ENCODE measurements around the gene C4orf54. TPM values are rescaled to one million over a fixed set of nuclear protein-coding genes. Genes with fewer than 3 reads are reported as not detected.

The C4orf54 gene
- total RNA-seq (under 1 TPM; 0.06 to 0.20 TPM), polyA plus RNA-seq (ENCODE audit: insufficient read length in 2 of 2) (under 1 TPM in 1 of 2 donors, not detected in 1; 0.05 TPM)
- long read RNA-seq, donor 1 = 0 reads
- long read RNA-seq, donor 2 = 0 reads
- long read RNA-seq, donor 3 = 0 reads
- long read RNA-seq, donor 4 = 0 reads

DNA sequence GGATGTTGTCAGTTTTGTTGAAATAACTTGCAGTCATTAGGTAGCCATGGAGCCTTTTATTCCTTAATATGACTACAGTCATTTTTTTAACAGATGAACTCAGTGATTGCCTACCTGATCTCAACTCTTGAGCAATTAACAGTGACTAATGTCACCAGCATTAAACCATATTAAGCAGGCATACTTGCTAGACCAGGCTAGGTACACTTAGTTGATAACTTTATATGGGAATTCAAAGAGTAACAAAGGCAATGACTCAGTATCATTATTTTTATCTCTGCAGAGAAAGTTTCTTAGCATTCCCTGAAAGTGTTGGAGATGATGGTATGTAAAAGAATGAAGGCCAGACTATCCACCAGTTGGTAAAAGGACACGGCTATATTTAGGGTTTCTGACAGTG is at the start of gene C4orf54:
TSS of gene C4orf54 (minus strand) at position 31 of the 400 bp plus-strand sequence. CDS start 3,180 bp downstream, outside the sequence.
- WGBS (ENCODE audit: insufficient coverage) = no CpG with 5 or more reads among the region's 1 CpG
- Histone ChIP-seq H3K4me3 (ENCODE audit: low read depth, low read length) (no peak within 1 kb of the TSS), H3K27me3 (ENCODE audit: control insufficient read depth, insufficient read depth, low read length) (no peaks in the 10 kb centered on the region), H3K36me3 (ENCODE audit: control insufficient read depth, insufficient read depth, low read length) (no peaks in the 10 kb centered on the region), H3K9me3 (ENCODE audit: control insufficient read depth, insufficient read depth, low read length) (no peaks in the 10 kb centered on the region), H3K4me1 (ENCODE audit: control insufficient read depth, insufficient read depth, low read length) (no peaks in the 10 kb centered on the region), H3K27ac (ENCODE audit: low read depth, low read length) (no peak within 1 kb of the TSS)
- DNase-seq (ENCODE audit: low read depth in 4 of 6, low spot score in 6 of 6) = no peak

DNA sequence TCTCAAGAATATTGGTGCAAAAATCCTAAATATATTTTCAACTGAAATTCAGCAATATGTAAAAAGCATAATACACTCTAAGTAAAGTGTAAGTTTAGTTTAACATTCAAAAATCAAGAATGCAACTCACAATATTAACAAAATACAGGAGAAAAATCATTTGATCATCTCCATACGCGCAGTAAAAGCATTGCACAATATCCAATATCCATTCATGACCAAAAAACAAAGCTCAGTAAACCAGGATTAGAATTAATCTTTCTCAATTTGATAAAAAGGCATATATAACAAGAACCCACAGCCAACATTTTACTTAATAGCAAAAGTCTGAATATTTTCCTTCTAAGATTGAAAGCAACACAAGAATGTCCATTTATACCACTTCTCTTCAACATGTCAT is 48.3 kb upstream of the C4orf54 start:
- no peak overlapping the region for H3K27ac ChIP-seq (ENCODE audit: low read depth, low read length)
- no peaks in the 10 kb centered on the region for H3K36me3 ChIP-seq (ENCODE audit: control insufficient read depth, insufficient read depth, low read length)
- no peak overlapping the region for H3K4me3 ChIP-seq (ENCODE audit: low read depth, low read length)
- WGBS (ENCODE audit: insufficient coverage) = no CpG with 5 or more reads among the region's 2 CpGs
- no peaks in the 10 kb centered on the region for H3K27me3 ChIP-seq (ENCODE audit: control insufficient read depth, insufficient read depth, low read length)
- no peaks in the 10 kb centered on the region for H3K4me1 ChIP-seq (ENCODE audit: control insufficient read depth, insufficient read depth, low read length)
- no peak for DNase-seq (ENCODE audit: low read depth in 4 of 6, low spot score in 6 of 6)
- no peaks in the 10 kb centered on the region for H3K9me3 ChIP-seq (ENCODE audit: control insufficient read depth, insufficient read depth, low read length)

DNA sequence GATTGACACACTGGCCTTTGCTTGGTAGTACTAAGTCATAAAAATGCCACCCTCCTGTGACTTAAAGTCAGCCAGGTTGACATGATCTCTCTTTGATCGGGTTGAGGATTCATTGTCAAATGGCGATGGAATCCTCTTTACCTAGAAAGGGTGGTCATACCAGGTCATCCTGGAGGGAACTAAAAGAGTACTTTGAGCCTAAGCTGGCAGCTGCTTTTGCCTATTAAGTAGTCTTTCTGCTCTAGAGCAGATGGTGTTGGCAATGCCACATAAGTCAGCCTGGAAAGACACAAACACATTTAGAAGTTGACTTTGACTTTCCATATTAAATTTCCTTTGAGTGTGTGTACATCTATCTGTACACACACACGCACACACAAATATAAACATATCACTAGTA is 39.2 kb upstream of the C4orf54 start:
- H3K27ac ChIP-seq (ENCODE audit: low read depth, low read length) = no peak overlapping the region
- H3K9me3 ChIP-seq (ENCODE audit: control insufficient read depth, insufficient read depth, low read length) = no peaks in the 10 kb centered on the region
- 80% methylated on average over 1 of the region's 3 CpGs for WGBS (ENCODE audit: insufficient coverage)
- H3K4me3 ChIP-seq (ENCODE audit: low read depth, low read length) = no peak overlapping the region
- no peaks in the 10 kb centered on the region for H3K36me3 ChIP-seq (ENCODE audit: control insufficient read depth, insufficient read depth, low read length)
- no peak for DNase-seq (ENCODE audit: low read depth in 4 of 6, low spot score in 6 of 6)
- no peaks in the 10 kb centered on the region for H3K27me3 ChIP-seq (ENCODE audit: control insufficient read depth, insufficient read depth, low read length)
- no peaks in the 10 kb centered on the region for H3K4me1 ChIP-seq (ENCODE audit: control insufficient read depth, insufficient read depth, low read length)

DNA sequence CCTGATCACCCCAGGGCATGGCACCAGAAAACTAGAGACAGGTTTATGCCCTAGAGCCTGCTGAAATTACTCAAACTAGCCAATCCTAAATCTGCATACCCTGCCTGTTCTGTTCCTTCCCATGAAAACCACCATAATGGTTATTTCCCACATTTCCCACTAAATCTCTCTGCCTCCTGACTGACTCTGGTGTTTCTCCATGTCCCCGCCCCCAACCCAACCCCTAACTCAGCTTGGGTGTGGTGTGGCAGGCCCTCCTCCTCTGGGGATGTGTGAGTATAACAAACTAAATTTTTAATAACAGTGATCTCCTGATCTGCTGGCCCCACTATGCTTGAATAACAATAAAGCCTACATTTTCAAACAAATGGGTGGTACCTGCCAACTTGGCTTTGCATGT is 35.5 kb upstream of the C4orf54 start:
- Histone ChIP-seq H3K27me3 (ENCODE audit: control insufficient read depth, insufficient read depth, low read length) (no peaks in the 10 kb centered on the region), H3K4me1 (ENCODE audit: control insufficient read depth, insufficient read depth, low read length) (no peaks in the 10 kb centered on the region), H3K9me3 (ENCODE audit: control insufficient read depth, insufficient read depth, low read length) (peaks cover 6% of the 10 kb centered on the region), H3K27ac (ENCODE audit: low read depth, low read length) (no peak overlapping the region), H3K4me3 (ENCODE audit: low read depth, low read length) (no peak overlapping the region), H3K36me3 (ENCODE audit: control insufficient read depth, insufficient read depth, low read length) (no peaks in the 10 kb centered on the region)
- DNase-seq (ENCODE audit: low read depth in 4 of 6, low spot score in 6 of 6) = no peak
- WGBS (ENCODE audit: insufficient coverage) = no CpG with 5 or more reads among the region's 1 CpG

DNA sequence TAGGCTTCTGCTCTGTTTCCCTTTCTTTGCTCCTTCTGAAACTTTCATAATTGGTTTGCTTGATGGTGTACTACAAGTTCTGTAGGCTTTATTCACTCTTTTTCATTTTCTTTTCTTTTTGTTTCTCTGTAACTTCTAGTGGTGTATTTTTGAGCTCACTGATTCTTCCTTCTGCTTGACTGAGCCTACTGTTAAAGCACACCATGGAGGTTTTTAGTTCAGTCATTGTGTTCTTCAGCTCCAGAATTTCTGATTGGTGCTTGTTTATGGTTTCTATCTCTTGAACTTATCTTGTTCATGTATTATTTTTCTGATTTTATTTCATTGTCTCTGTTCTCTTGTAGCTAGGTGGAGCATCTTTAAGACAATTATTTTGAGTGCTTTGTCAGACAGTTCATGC is 33.4 kb upstream of the C4orf54 start:
- Histone ChIP-seq H3K4me3 (ENCODE audit: low read depth, low read length) (no peak overlapping the region), H3K36me3 (ENCODE audit: control insufficient read depth, insufficient read depth, low read length) (no peaks in the 10 kb centered on the region), H3K27me3 (ENCODE audit: control insufficient read depth, insufficient read depth, low read length) (no peaks in the 10 kb centered on the region), H3K27ac (ENCODE audit: low read depth, low read length) (no peak overlapping the region), H3K9me3 (ENCODE audit: control insufficient read depth, insufficient read depth, low read length) (peaks cover 6% of the 10 kb centered on the region), H3K4me1 (ENCODE audit: control insufficient read depth, insufficient read depth, low read length) (no peaks in the 10 kb centered on the region)
- no peak for DNase-seq (ENCODE audit: low read depth in 4 of 6, low spot score in 6 of 6)

DNA sequence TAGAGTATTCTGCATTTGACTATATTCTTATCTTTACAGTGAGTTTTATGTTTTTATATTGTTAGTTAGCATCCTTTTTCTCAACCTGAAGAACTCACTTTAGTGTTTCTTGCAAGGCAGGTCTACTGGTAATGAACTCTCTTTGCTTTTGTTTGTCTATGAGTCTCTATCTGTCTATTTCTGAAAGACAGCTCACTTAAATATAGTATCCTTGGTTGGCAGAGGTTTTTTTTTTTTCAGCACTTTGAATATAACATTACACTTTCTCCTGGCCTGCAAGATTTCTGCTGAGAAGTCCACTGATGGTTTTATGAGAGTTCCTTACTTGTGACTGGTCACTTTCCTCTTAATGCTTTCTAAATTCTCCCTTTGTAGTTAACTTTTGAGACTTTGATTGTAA is 32.8 kb upstream of the C4orf54 start:
- no peak for DNase-seq (ENCODE audit: low read depth in 4 of 6, low spot score in 6 of 6)
- no peaks in the 10 kb centered on the region for H3K4me1 ChIP-seq (ENCODE audit: control insufficient read depth, insufficient read depth, low read length)
- H3K4me3 ChIP-seq (ENCODE audit: low read depth, low read length) = no peak overlapping the region
- H3K27me3 ChIP-seq (ENCODE audit: control insufficient read depth, insufficient read depth, low read length) = no peaks in the 10 kb centered on the region
- H3K36me3 ChIP-seq (ENCODE audit: control insufficient read depth, insufficient read depth, low read length) = no peaks in the 10 kb centered on the region
- H3K9me3 ChIP-seq (ENCODE audit: control insufficient read depth, insufficient read depth, low read length) = peaks cover 6% of the 10 kb centered on the region
- H3K27ac ChIP-seq (ENCODE audit: low read depth, low read length) = no peak overlapping the region

DNA sequence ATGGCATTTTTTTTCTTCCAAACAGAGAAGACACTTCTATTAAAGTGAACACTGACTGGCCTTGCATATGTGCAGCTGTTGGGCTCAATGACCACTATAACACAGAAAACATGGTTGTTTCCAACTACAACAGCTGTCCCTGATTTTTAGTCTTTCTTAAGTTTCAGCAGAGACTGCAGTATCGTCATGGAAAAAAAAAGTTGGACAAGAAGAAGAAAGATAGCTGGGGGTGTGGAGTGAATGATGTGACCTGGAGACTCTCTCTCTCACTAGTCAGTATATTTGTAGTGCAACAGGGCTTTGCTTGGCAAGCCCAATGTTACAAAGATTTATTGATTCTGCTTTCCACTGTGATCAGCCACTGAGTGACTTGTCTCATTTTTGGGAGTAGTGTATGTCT is 29.5 kb upstream of the C4orf54 start:
- WGBS (ENCODE audit: insufficient coverage) = no CpG with 5 or more reads among the region's 1 CpG
- Histone ChIP-seq H3K4me3 (ENCODE audit: low read depth, low read length) (no peak overlapping the region), H3K36me3 (ENCODE audit: control insufficient read depth, insufficient read depth, low read length) (no peaks in the 10 kb centered on the region), H3K27me3 (ENCODE audit: control insufficient read depth, insufficient read depth, low read length) (no peaks in the 10 kb centered on the region), H3K27ac (ENCODE audit: low read depth, low read length) (no peak overlapping the region), H3K4me1 (ENCODE audit: control insufficient read depth, insufficient read depth, low read length) (no peaks in the 10 kb centered on the region), H3K9me3 (ENCODE audit: control insufficient read depth, insufficient read depth, low read length) (peaks cover 6% of the 10 kb centered on the region)
- no peak for DNase-seq (ENCODE audit: low read depth in 4 of 6, low spot score in 6 of 6)

DNA sequence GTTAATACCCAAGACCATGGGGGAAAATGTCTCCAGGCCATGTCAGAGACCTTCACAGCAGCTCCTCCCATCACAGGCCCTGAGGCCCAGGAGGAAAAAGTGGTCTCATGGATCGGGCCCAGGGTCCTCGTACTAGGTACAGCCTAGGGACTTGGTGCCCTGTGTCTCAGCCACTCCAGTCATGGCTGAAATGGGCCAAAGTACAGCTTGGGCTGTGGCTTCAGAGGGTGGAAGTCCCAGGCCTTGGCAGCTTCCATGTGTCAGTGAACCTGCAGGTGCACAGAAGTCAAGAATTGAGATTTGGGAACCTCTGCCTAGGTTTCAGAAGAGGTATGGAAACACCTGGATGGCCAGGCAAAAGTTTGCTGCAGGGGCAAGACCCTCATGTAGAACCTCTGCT is 27.6 kb upstream of the C4orf54 start:
- WGBS (ENCODE audit: insufficient coverage) = 100% methylated on average over 2 of the region's 2 CpGs
- Histone ChIP-seq H3K9me3 (ENCODE audit: control insufficient read depth, insufficient read depth, low read length) (no peaks in the 10 kb centered on the region), H3K27ac (ENCODE audit: low read depth, low read length) (no peak overlapping the region), H3K4me3 (ENCODE audit: low read depth, low read length) (no peak overlapping the region), H3K4me1 (ENCODE audit: control insufficient read depth, insufficient read depth, low read length) (no peaks in the 10 kb centered on the region), H3K36me3 (ENCODE audit: control insufficient read depth, insufficient read depth, low read length) (no peaks in the 10 kb centered on the region), H3K27me3 (ENCODE audit: control insufficient read depth, insufficient read depth, low read length) (no peaks in the 10 kb centered on the region)
- DNase-seq (ENCODE audit: low read depth in 4 of 6, low spot score in 6 of 6) = no peak

DNA sequence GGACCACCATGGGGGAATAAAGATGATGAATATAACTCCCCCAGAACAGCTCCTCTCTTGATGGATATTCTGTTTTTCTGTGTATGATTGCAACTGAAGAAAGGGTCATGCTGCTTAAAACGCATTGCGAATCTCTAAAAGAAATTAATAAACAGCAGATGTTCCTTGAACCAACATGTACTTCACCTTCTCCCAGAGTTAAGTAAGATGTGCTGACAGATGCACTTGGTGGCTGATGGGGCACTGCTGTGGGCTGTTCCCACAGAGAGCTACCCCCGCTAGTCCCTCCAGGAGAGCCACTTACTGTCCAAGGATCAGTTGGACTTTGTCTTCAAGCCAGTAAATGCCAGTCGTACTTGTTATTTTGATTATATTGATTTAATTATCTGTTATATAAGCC is 26.3 kb upstream of the C4orf54 start:
- Histone ChIP-seq H3K27me3 (ENCODE audit: control insufficient read depth, insufficient read depth, low read length) (no peaks in the 10 kb centered on the region), H3K36me3 (ENCODE audit: control insufficient read depth, insufficient read depth, low read length) (no peaks in the 10 kb centered on the region), H3K27ac (ENCODE audit: low read depth, low read length) (no peak overlapping the region), H3K4me1 (ENCODE audit: control insufficient read depth, insufficient read depth, low read length) (no peaks in the 10 kb centered on the region), H3K4me3 (ENCODE audit: low read depth, low read length) (no peak overlapping the region), H3K9me3 (ENCODE audit: control insufficient read depth, insufficient read depth, low read length) (no peaks in the 10 kb centered on the region)
- no peak for DNase-seq (ENCODE audit: low read depth in 4 of 6, low spot score in 6 of 6)
- 100% methylated on average over 1 of the region's 4 CpGs for WGBS (ENCODE audit: insufficient coverage)

DNA sequence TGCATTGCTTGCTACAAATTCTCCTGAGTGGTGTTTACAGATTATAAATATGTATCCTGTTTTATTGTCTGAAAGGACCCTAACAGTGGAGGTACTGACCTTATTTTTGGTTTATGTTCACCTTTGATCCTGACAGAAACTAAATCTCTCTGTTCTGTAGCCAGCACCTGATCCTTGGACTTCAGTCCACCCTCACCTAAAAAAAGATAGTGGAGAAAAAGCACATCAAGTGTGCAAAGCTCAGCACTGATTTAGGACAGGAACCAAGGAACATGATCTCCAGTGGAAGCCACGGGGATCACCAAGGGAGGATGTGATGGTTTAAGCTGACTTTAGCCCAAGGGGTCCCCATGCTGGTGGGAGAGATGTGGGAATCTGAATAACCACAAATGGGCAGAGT is 22.3 kb upstream of the C4orf54 start:
- WGBS (ENCODE audit: insufficient coverage) = 78% methylated on average over 1 of the region's 1 CpG
- H3K4me3 ChIP-seq (ENCODE audit: low read depth, low read length) = no peak overlapping the region
- H3K27ac ChIP-seq (ENCODE audit: low read depth, low read length) = no peak overlapping the region
- H3K9me3 ChIP-seq (ENCODE audit: control insufficient read depth, insufficient read depth, low read length) = no peaks in the 10 kb centered on the region
- no peak for DNase-seq (ENCODE audit: low read depth in 4 of 6, low spot score in 6 of 6)
- no peaks in the 10 kb centered on the region for H3K36me3 ChIP-seq (ENCODE audit: control insufficient read depth, insufficient read depth, low read length)
- H3K27me3 ChIP-seq (ENCODE audit: control insufficient read depth, insufficient read depth, low read length) = no peaks in the 10 kb centered on the region
- no peaks in the 10 kb centered on the region for H3K4me1 ChIP-seq (ENCODE audit: control insufficient read depth, insufficient read depth, low read length)
